GM21717 (cell line): Measurements from ENCODE around the gene PRKN.
"Not testable (repeated sequence)": the region's sequence is repeated elsewhere in the genome, so short reads cannot be mapped to it uniquely, and the experiment has no call there.

Experiments used
- ATAC-seq: cut with Tn5 transposase; IDR thresholded peaks from one replicate; pipeline ENCODE4 v1.9.1; 2021; ENCODE audit warnings: mild to moderate bottlenecking, moderate library complexity; ENCODE audit not compliant: unreplicated experiment

The PRKN gene

DNA sequence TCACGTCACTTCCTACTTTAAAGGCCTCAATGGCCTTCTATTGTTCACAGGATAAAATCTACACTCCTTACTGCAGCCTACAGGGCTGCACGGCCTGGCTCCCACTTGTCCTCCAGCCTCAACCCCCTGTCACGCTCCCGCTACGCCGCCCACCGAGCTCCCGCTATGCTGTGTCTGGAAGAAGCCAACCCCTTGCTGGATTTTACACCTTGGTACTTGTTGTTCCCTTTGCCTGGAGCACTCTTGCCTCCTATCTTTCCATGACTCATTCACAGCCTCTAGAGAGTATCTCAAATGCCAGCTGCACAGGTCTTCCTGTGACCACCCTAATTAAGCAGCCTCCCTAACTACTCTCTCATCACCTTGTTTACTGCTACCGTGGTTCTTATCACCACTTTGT is 259.9 kb downstream of the PRKN start:
- ATAC-seq: no peak

- no peak for ATAC-seq
These were observed 264.0 kb downstream of the PRKN start for GRCh38 chr6:162463576-162463975.

- no peak for ATAC-seq
These were observed 267.6 kb downstream of the PRKN start for GRCh38 chr6:162459985-162460384.

- no peak for ATAC-seq
These were observed 277.2 kb downstream of the PRKN start for GRCh38 chr6:162450358-162450757.

DNA sequence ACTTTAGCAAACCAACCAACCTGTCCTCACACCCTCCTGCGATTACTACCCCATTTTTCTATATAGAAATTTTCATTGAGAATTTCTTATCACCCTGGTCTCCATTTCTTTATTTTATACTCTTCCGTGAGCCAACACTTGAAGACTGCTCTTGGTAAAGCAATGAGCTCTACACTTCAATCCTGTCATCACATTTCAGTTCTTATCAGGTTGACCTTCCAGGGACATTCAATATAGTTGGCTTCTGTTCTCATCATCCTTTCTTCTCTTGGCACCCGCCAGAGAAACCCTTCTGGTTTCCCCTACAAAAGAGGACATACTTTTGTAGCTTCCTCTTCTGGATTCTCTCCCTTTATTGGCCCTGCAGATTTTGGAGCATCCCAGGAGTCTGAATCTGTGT is 279.3 kb downstream of the PRKN start:
- ATAC-seq: no peak

DNA sequence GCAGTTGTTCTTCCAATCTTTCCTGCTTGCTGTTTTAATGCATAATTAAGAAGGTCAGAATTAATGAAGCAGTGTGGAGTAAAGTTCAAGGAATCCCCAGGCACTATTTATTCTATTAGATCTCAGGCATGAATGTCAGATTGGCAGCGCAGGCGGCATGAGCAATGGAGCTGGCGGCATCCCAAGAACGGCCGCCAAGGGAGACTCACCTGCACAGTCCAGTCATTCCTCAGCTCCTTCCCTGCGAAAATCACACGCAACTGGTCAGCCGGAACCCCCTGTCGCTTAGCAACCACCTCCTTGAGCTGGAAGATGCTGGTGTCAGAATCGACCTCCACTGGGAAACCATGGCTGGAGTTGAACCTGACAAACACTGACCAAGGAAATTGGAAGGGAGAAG is 284.5 kb downstream of the PRKN start:
- no peak for ATAC-seq

GRCh38 chr6:162442687-162443086 is 284.9 kb downstream of the PRKN start:
- no peak for ATAC-seq

DNA sequence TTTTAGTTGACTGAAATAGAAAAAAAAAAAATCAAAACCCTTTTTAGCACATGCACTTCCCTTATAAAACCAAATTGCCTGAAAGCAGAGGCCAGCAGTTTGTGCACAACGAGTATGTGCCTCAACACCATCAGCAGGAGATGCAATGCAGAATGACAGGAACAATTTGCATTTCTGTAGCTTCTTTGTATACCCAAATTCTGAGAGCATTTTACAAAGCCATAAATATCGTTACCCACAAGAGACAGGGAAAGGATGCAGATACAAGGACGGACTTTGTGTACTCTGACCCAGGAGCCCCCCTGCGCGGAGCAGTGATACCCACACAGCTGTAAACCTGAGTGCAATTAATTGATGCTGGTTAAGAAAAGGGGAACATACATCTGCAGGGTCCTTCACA is 285.6 kb downstream of the PRKN start:
- no peak for ATAC-seq

DNA sequence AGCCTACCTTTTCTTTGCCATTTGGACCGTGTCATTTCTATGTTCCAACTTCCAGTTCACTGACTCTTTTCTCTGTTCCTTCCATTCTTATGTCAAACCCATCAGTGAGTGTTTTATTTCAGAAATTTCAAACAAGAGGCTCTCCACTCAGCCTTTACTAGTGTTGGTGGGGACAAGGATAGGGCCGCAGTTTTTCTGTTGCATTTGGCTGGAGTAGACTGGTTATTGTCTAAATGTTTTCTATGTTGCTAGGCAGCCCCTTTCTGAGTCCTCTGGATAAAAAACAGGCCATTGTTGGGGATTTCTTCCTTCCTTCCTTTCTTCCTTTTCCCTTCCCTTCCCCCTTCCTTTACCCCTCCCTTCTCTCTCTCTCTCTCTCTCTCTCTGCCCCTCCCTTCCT is 288.6 kb downstream of the PRKN start:
- ATAC-seq: no peak

DNA sequence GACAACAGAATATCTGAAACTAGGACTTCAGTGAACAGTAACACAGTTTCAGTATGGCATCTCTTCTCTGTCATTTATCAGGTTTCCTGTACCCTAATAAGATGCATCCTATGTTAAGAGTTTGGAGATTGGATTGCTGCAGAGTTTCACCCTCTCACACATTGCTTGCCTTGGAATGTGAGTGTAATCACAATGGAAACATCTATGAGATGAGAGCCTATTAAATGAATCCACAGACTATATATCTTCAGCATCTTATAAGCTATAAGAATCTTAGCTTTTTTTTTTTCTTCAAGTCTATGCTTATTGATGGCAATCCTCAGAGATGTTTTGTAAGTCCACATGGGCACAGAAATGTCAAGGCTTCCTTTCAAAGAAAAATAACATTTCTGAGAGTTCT is 292.5 kb downstream of the PRKN start:
- ATAC-seq: no peak

DNA sequence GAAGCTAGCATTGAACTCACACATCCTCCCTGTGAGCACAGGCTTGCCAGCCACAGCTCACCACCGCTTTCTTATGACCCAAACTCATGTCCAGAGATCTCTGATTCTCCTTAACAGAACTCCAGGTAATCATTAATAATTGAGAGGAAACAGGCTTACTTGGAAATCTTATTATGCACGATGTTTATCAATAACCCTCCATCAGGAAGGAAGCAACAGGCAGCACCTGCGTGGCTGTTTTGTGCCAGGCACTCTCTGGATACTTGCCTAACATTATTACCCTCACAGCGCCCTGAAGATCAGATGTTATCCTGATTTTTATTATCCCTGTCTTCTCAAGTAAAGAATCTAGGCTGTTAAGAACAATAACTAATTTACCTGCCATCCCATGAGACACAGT is 306.6 kb downstream of the PRKN start:
- ATAC-seq: no peak

DNA sequence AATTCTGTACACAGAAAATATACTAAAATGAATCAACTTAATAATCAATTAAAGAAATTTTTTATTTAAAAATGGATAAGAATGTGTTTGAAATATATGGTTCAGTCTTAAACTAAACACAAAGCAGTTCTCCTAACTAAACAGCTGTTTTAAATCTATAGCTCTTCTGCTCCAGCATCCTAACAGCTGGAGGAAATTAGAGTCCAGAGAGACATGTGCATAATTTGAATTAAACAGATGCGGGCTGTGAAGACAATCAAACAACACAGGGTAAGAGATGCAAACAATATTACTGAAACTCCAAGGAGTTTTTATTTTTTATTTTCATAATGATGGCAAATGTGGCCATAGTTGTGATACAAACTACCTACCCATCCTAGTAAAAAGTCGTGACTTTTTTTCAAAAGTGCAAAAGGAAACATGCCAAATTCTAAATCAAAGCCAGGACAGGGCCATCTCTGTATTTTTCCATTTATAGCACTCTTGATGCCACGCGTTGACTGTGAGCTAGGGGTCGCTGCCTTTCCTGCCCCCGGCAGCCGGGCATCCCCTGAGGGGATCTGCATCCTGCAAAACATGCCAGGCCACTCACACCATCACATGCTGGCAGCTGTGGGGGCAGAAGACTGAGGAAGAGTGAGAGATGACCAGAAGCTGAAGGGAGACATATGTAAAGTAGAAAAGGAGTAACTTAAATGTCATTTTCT is 310.6 kb downstream of the PRKN start:
- ATAC-seq: no peak

GRCh38 chr6:162416307-162416706 is 311.3 kb downstream of the PRKN start:
- no peak for ATAC-seq

- no peak for ATAC-seq
These were observed 317.6 kb downstream of the PRKN start for GRCh38 chr6:162409741-162410691.

DNA sequence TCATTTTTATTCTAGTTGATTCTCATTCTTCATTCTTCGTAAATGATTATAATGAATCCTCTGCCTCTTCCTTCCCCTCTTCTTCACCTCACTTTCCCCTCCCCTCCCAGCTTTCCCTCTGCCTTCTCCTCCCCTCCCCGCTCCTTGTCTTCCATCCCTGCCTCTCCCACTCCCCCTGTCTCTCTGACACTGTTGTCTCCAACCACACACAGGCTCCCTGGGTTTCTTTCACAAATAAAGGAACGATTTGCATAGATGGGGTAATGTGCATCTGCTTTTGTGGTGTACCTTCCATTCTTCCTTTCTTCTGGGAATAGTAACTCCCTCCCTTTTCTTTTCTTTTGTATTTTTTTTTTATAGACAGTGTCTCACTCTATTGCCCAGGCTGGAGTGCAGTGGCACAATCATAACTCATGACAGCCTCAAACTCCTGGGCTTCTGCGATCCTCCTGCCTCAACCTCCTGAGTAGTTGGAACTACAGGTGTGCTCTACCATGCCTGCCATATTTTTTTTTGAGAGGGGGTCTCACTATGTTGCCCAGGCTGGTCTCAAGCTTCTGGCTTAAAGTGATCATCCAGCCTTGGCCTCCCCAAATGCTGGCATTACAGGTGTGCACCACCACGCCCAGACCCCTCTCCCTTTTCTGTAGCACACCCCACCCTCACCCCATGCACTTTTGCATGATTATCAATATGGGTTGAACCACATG is 318.6 kb downstream of the PRKN start:
- no peak for ATAC-seq

GRCh38 chr6:162404951-162405350 is 322.6 kb downstream of the PRKN start:
- no peak for ATAC-seq

- ATAC-seq: no peak
These were observed 324.5 kb downstream of the PRKN start for GRCh38 chr6:162403031-162403430.

- ATAC-seq: no peak
These were observed 332.4 kb downstream of the PRKN start for GRCh38 chr6:162395181-162395580.

GRCh38 chr6:162390961-162391811 is 336.4 kb downstream of the PRKN start:
- ATAC-seq: not testable (repeated sequence)

GRCh38 chr6:162389343-162390085 is 338.1 kb downstream of the PRKN start:
- no peak for ATAC-seq
